Stimulated activated CD8-positive, alpha-beta memory T cell treated with anti-CD3 and anti-CD28 coated beads, Interleukin-12 subunit alpha, Interleukin-12 subunit beta, amount 100 ng/mL, for 24 hours (primary cell): ENCODE measurements around the gene CDC42BPG.

Source experiments
- DNase-seq: peaks from one replicate; pipeline ENCODE4 v3.0.0-alpha.2; 2020; ENCODE audit errors: extremely low read depth

Gene CDC42BPG

DNA sequence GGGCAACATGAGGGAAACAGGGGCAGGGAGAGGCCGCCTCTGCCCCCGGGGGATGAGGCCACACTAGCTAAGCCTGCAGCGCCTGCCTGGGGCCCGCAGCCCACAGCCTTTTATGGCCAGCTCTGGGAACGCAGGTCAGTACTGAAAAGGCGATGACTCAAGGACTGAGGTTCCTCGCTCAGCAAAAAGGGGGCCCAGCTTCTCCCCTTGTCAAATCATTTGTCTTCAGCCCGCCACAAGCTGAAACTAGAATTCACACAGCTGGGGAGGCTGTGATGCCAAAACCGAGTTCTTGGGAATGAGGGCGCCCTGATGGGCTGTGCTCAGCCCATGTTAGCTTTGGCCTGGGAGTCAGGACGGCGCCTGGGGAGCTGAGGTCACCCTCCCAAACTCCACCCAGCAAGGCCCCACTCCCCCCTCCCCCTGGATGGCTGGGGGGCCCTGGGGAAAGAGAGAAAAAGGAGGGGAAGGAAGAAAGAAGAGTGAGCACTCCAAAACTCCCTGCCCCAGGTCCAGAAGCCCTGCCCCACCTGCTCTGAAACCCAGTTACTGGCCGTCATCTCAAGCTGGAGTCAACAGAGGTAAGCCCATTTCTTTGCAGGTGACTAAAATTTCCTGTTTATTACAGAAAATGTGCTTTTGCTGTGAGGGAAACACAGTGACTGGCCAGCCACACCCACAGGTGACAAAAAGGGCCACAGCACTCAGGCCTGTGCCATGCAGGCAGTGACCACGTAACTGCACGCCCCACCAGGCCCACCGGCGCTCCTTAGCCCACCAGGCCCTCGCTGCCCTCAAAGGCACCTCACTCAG lies 20.2 kb upstream of the CDC42BPG start:
- no peak for DNase-seq

DNA sequence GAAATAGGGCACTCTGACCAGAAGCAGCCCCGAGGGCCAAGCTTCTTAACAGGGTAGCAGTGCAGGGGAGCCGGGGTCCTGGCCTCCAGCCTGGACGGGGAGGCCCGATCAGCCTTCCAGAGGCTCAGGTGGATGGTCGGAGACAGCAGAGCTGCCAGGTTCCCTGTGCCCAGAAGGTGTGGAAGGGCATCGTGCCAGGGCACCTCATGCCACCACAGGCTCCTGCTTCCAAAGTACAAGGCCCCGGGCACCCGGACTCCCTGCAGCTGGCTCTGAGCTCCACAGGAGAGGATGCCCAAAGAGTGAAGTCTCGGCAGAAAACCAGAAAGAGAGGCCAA lies 19.7 kb upstream of the CDC42BPG start:
- DNase-seq: no peak

- no peak for DNase-seq
Observed at GRCh38 chr11:64863391-64864060, 19.1 kb upstream of the CDC42BPG start.

- no peak for DNase-seq
Observed at GRCh38 chr11:64862987-64863390, 18.5 kb upstream of the CDC42BPG start.

DNA sequence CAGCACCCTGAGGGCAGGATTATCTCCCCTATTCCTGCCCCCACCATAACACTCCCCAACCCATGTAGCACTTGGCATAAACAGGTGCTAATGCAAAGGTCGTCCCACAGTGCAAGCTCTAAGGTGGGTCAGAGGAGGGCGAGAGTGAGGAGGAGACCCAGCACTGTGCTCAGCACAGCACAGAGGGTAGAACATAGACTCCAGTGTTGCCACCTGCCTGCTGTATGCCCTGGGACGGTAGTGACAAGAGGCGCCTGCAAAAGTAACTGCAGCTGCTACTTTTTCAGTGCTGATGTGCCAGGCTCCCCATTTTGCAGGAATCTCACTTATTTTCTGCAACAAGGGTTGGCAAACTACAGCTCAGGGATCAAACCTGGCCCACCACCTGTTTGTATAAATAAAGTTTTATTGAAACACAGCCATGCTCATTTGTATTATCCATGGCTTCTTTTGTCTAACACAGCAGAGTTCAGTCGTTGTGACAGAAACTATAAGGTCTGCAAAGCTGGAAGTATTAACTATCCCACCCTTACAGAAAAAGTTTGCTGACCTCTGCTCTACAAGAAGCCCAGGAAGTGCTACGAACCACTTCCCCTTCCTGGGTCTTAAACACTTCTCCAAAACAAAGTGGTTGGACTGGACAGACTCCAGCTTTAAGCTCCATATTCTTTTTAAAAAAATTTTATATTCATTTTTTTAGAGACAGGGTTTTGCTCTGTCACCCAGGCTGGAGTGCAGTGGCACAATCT lies 16.9 kb upstream of the CDC42BPG start:
- no peak for DNase-seq

DNA sequence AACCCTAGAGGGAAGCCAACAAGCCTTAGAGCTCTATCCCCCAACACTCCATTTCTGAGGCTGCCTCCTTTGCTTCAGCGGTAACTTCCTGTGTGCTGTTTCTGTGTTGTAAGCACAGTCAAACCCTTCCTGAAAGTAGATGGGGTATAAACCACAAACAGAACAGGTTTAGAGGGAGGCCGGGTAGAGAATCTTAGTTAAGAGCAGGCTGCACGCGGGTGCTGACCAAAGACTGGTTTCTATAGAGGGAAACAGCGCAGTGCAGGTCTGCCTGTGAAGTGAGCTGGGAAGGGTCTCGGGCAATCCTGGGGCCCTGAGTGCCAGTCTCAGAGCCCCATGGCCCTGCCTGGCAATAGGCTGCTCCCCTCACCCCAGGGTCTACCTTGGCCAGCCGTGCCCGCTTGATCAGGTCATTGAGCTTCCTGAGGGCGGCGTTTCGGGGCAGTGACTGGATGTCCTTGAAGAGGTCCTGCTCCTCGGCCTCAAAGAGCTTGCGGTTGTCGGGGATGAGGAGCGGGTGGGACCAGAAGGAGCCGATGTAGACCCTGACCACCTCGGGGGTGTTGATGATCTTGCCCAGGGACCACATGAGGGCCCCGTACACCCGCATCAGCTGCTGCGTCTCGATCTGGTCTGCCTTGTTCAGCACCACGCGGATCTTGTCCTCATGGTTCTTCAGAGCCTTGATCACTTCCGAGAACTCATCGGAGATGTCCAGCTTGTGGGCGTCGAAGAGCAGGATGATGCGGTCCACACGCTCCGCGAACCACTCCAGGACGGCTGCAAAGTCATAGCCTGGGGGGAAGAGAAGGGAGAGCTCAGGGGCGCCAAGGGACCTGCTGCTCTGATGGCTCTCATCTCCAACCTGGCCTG lies 15.3 kb upstream of the CDC42BPG start:
- DNase-seq: no peak

- no peak for DNase-seq
Observed at GRCh38 chr11:64858467-64859263, 14.2 kb upstream of the CDC42BPG start.

DNA sequence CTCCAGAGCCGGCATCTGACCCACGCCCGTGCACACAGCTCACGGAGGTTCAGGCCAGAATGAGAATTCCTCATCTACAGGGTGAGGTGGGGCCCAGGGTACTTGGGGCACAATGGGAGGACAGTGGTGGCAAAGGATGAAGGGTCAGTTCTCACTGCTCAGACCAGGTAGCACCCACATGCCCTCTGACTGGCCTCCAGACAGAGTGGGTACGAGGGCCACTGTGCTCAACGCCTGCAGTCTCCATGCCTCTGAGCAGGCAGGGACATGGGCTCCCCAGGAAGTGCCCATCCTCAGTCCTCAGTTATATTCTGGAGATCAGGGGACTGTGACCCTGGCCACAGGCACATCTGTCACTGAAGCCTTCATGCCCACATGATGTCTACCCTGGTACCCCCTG lies 13.0 kb upstream of the CDC42BPG start:
- no peak for DNase-seq

DNA sequence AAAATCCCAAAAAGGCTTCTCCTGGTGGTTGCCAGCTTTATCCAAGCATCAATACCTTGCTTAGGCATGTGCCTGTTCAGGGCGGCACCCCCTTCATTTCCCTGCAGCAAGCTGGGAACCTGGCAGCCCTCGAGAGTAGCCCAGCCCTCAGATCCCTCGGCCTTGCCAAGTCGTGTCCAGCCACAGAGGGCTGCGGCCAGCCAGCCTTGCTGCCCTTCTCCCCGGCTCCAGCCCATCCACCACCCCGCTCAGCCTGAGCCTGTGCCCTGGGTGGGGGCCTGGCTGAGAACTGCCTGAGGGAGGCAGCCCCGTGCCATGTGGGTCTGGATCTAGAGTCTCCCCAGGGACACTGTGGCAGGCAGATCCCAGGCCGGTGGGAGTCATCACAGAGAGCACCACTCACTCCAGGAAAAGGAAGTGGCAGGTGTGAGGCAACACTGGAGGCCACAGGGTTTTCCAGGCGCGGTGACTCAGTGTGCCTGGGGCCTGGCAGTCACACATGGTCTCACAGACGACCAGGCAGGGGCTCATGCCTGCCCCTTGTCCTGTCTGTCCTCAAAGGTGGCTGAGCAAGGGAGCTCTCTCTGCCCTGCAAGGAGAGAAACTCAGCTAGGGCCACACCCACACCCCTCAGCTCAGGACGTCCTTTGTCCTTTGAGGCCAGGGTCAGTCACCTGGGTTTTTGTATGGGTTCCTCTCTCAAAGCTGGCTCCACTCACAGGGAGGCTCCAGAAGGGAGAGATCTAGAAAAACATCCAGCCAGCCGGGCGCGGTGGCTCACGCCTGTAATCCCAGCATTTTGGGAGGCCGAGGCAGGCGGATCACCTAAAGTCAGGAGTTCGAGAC lies 12.2 kb upstream of the CDC42BPG start:
- DNase-seq: no peak

DNA sequence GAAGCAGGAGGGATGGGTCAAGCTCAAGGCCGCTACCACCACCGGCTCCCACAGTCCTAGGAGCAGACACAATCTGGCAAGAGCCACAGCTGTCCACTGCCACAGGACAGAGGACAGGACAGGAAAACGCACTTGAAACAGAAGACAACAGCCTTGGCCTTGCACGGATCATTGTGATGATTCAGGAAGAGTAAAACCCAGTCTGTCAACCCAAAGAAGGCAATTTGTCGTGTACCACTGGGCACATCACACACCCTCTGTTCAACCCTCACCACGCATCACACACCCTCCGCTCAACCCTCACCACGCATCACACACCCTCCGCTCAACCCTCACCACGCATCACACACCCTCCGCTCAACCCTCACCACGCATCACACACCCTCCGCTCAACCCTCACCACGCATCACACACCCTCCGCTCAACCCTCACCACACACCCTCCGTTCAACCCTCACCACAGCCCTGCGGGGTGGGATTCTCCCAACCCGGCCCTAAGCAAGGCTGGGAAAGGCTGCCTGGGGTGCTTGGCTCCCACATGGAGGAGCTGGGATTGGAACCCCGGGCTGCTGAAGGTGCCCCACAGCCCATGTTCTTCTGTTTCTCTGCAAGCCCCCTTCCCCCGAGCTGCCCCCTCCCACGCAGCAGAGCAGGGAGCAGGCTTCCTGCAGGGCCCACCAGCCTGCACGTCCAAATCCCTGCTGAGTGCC lies 11.3 kb upstream of the CDC42BPG start:
- DNase-seq: no peak

GRCh38 chr11:64854534-64855502 lies 10.4 kb upstream of the CDC42BPG start:
- DNase-seq: no peak

- no peak for DNase-seq
Observed at GRCh38 chr11:64854157-64854533, 9.7 kb upstream of the CDC42BPG start.

- DNase-seq: no peak
Observed at GRCh38 chr11:64853709-64854108, 9.3 kb upstream of the CDC42BPG start.

DNA sequence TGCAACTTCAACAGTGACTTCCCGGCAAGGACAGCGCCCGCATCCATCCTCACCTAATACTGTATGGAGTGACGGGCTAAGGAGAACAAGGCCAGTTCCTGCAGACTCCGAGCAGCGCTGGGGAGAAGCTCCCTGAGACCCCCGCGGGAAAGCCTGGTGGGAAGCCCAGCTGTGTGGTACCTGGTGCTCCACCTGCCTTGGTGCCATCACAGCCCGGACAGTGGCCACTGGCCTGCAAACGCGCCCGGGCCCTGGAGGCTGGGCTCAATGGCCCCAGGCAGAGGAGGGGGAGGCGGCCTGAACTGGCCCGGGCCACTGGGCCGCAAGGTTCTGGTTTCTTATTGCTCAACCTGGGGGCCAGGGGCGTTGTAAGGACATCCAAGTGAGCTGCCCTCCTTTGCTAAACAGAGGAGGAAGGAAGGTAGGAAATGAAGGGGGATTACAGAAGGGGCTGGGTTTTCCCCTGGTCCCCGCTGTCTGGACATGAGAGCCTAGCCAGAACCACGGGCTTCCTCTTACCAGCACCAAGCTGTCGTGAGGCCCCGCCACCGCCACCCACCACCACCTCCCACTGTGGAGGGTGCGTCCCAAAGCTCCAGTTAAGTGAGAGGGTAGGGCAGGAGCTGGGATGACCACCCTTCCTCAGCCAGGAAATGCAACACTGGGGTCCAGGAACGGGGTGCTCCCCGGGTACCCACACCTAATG lies 8.5 kb upstream of the CDC42BPG start:
- DNase-seq: no peak

DNA sequence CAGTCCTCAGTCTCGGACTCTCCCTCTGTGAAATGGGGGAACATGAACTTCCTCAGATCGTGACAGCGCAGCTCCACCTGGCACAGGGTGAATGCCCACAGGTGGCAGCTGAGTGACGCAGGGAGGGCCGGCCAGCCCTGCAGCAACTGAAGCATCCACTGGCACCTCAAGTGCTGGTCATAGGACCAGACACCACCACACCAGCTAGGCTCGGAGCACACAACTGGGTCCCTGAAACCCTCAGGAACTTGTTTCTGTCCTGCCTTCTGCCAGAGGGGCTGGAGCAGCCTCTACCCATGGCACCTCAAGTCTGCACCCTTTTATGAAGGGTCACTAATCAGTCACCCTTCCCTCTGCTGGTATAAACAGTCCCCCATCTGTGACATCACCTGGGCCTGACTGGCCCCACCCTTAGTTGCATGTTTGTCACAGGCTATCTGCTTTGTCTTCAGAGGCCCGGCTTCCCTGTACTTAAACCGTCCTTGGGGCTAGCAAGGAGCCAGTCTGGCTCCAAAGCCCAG lies 7.4 kb upstream of the CDC42BPG start:
- no peak for DNase-seq

- no peak for DNase-seq
Observed at GRCh38 chr11:64850979-64851567, 6.6 kb upstream of the CDC42BPG start.
